NCI-H82 treated with DMSO at 0.1 percent for 48 hours (cell line): ENCODE measurements around the gene TMEM131.
"Not testable (repeated sequence)": the region's sequence is repeated elsewhere in the genome, so short reads cannot be mapped to it uniquely, and the experiment has no call there.

Experiments
- DNase-seq: peaks from one replicate; lab custom pipeline; 2025; ENCODE audit not compliant: unreplicated experiment; lab: John Stamatoyannopoulos, UW

Gene TMEM131

GRCh38 chr2:97958184-97958583 lies 37.6 kb downstream of the TMEM131 start:
- no peak for DNase-seq

- DNase-seq, result no peak
These were observed 38.1 kb downstream of the TMEM131 start for GRCh38 chr2:97957432-97958183.

- not testable (repeated sequence) for DNase-seq
These were observed 39.0 kb downstream of the TMEM131 start for GRCh38 chr2:97956753-97957152.

GRCh38 chr2:97953853-97954252 lies 41.9 kb downstream of the TMEM131 start:
- no peak for DNase-seq

GRCh38 chr2:97952357-97952756 lies 43.4 kb downstream of the TMEM131 start:
- DNase-seq, result no peak

GRCh38 chr2:97951155-97951680 lies 44.5 kb downstream of the TMEM131 start:
- no peak for DNase-seq

GRCh38 chr2:97950329-97951154 lies 45.2 kb downstream of the TMEM131 start:
- DNase-seq, result no peak

GRCh38 chr2:97948926-97949325 lies 46.8 kb downstream of the TMEM131 start:
- no peak for DNase-seq

GRCh38 chr2:97945791-97946190 lies 50.0 kb downstream of the TMEM131 start:
- DNase-seq, result no peak

GRCh38 chr2:97936881-97937280 lies 58.9 kb downstream of the TMEM131 start:
- no peak for DNase-seq

GRCh38 chr2:97936199-97936598 lies 59.5 kb downstream of the TMEM131 start:
- DNase-seq, result peak; percentile 84

GRCh38 chr2:97935719-97936161 lies 60.0 kb downstream of the TMEM131 start:
- DNase-seq, result no peak

GRCh38 chr2:97932975-97933662 lies 62.6 kb downstream of the TMEM131 start:
- DNase-seq, result no peak

GRCh38 chr2:97931858-97932225 lies 63.9 kb downstream of the TMEM131 start:
- DNase-seq, result no peak

- DNase-seq, result peak; percentile 14
These were observed 64.5 kb downstream of the TMEM131 start for GRCh38 chr2:97931118-97931857.

- DNase-seq, result no peak
These were observed 67.2 kb downstream of the TMEM131 start for GRCh38 chr2:97928591-97928990.

GRCh38 chr2:97926946-97927345 lies 68.8 kb downstream of the TMEM131 start:
- DNase-seq, result no peak

- DNase-seq, result no peak
These were observed 71.6 kb downstream of the TMEM131 start for GRCh38 chr2:97924194-97924593.

GRCh38 chr2:97919858-97920257 lies 75.9 kb downstream of the TMEM131 start:
- DNase-seq, result no peak

GRCh38 chr2:97918818-97919217 lies 76.9 kb downstream of the TMEM131 start:
- no peak for DNase-seq

- DNase-seq, result not testable (repeated sequence)
These were observed 78.1 kb downstream of the TMEM131 start for GRCh38 chr2:97917668-97918067.
